IPS-20b (cell line): ENCODE data around the gene ITM2C.
A peak's percentile ranks its signal among the peaks of the same experiment; 100 is the strongest.

ENCODE experiments used
- H3K27ac ChIP-seq: one replicate; pipeline ENCODE4 v1.5.1; 2013; ENCODE audit warnings: low read length
- H3K27me3 ChIP-seq: 2 replicates; pipeline ENCODE4 v1.6.1; 2013; ENCODE audit warnings: mild to moderate bottlenecking, low read length, inconsistent platforms; ENCODE audit not compliant: insufficient read depth
- H3K36me3 ChIP-seq: 2 replicates; pipeline ENCODE4 v1.6.1; 2013; ENCODE audit warnings: low read depth, mild to moderate bottlenecking, inconsistent platforms, low read length, moderate library complexity; ENCODE audit not compliant: insufficient read depth
- H3K4me1 ChIP-seq: 2 replicates; pipeline ENCODE4 v1.6.1; 2013; ENCODE audit warnings: mild to moderate bottlenecking, control low read depth, inconsistent platforms, low read length, moderate library complexity; ENCODE audit not compliant: insufficient read depth
- H3K4me3 ChIP-seq: 2 replicates; pipeline ENCODE4 v1.5.1; 2013; ENCODE audit warnings: mild to moderate bottlenecking, low read length, inconsistent platforms
- H3K9ac ChIP-seq: 2 replicates; pipeline ENCODE4 v1.6.1; 2013; ENCODE audit warnings: low read depth, mild to moderate bottlenecking, inconsistent platforms, low read length, moderate library complexity
- H3K9me3 ChIP-seq: 2 replicates; pipeline ENCODE4 v1.6.1; 2013; ENCODE audit warnings: mild to moderate bottlenecking, low read depth, low read length, inconsistent platforms; ENCODE audit not compliant: insufficient read depth

ITM2C gene, protein sequence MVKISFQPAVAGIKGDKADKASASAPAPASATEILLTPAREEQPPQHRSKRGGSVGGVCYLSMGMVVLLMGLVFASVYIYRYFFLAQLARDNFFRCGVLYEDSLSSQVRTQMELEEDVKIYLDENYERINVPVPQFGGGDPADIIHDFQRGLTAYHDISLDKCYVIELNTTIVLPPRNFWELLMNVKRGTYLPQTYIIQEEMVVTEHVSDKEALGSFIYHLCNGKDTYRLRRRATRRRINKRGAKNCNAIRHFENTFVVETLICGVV

DNA sequence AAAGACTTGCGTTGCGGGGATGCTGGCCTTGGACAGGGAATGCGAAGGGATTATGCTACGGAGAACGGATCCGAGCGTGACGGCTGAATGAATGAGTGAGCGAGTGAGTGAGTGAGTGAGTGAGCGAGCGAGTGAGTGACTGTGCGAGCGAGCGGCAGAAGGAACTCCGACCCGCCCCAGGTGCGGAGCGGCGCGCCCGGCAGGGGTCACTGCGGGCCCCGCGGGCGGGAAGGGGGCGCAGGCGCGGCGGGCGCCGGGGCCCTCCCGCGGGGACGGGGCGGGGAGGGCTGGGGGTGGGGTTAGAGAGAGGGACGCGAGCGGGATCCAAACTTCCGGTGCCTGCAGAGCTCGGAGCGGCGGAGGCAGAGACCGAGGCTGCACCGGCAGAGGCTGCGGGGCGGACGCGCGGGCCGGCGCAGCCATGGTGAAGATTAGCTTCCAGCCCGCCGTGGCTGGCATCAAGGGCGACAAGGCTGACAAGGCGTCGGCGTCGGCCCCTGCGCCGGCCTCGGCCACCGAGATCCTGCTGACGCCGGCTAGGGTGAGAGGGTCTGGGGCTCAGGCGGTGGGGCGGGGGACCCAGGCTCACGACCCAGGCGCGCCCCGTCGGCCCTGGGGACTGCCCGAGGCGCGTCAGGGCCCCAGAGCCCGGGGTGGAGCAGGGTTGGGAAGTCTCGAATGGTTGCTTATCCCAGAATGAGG, at the start of gene ITM2C:
TSS of gene ITM2C (plus strand) at position 338 of the 702 bp plus-strand sequence. CDS start at position 422, 84 bp downstream.
- H3K4me3 ChIP-seq, result peak within 1 kb of the TSS; percentile 93
- peak within 1 kb of the TSS; percentile 70 for H3K27ac ChIP-seq
- peaks cover 8% of the 10 kb centered on the region; the same call in 1 of the 2 replicates for H3K36me3 ChIP-seq
- H3K9ac ChIP-seq, result peak within 1 kb of the TSS; percentile 95; the same call in 1 of the 2 replicates
- H3K9me3 ChIP-seq, result no peaks in the 10 kb centered on the region
- H3K27me3 ChIP-seq, result peaks cover 10% of the 10 kb centered on the region; the same call in 1 of the 2 replicates
- H3K4me1 ChIP-seq, result peaks cover 39% of the 10 kb centered on the region

DNA sequence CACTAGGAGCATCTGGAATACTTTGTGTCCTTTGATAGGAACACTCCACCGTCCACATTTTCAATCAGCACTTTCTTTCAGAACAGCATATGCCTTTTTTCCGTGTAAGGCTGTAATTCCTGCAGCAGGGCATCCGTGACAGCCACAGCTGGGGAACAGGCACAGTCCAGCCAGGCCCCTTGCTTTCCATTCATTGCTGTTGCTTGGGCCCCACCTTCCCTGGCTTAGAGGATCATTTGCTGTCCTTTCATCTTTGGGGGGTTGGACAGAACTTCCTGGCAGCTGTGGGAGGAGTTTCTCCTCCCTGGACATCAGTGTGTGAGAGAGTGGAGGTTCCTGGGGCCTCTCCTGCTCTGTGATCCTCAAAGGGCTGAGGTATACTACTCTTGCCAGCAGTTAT, 49.7 kb upstream of the ITM2C start:
- peaks cover 76% of the 10 kb centered on the region for H3K36me3 ChIP-seq
- H3K9me3 ChIP-seq, result no peaks in the 10 kb centered on the region
- no peaks in the 10 kb centered on the region for H3K27me3 ChIP-seq
- no peaks in the 10 kb centered on the region for H3K4me1 ChIP-seq
- H3K4me3 ChIP-seq, result no peak overlapping the region
- H3K9ac ChIP-seq, result no peak overlapping the region
- H3K27ac ChIP-seq, result no peak overlapping the region

DNA sequence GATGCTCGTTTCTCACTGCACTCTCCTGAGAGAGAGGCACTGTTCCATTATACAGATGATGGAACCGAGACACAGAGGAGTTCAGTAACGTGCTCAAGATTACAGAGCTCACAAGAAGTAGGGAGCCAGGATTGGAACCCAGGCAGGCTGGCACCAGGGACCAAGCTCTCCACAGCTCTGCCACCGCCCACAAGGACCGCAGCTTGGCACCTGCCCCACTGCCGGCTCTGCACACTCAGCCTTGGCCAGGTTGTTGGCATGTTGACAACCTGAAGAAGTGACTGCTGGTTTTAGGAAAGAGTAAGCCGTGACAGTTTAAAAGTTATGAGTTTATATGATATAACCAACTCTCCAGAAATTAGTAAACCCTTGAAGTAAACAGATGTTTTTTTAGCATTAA, 48.0 kb upstream of the ITM2C start:
- H3K4me1 ChIP-seq, result 0 out of 2 replicates have a peak, but pooled peaks cover 4% of the 10 kb centered on the region
- no peak overlapping the region for H3K27ac ChIP-seq
- no peaks in the 10 kb centered on the region for H3K27me3 ChIP-seq
- no peak overlapping the region for H3K9ac ChIP-seq
- H3K36me3 ChIP-seq, result peaks cover 65% of the 10 kb centered on the region
- H3K9me3 ChIP-seq, result no peaks in the 10 kb centered on the region
- H3K4me3 ChIP-seq, result no peak overlapping the region

DNA sequence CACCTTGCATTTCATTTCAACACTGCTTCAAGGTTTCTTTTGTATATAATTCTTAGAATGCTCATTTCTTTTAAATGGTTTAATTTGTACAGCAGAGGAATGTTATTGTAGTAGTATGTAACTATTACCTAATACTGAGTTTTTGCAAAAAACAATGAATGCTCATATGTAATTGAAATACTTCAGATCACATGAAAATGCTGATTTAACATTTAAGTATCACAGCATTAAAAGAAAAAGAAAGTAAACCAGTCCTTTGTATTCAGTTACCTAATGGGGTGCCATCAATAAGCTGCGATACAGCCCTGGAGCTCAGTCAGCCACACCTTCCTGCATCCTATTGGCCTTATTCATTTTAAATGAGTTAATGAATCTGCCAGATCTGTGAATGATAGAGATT, 45.3 kb upstream of the ITM2C start:
- Histone ChIP-seq H3K27ac (no peak overlapping the region), H3K4me1 (0 out of 2 replicates have a peak, but pooled peaks cover 4% of the 10 kb centered on the region), H3K9me3 (no peaks in the 10 kb centered on the region), H3K36me3 (peaks cover 52% of the 10 kb centered on the region), H3K27me3 (no peaks in the 10 kb centered on the region), H3K4me3 (no peak overlapping the region), H3K9ac (no peak overlapping the region)

DNA sequence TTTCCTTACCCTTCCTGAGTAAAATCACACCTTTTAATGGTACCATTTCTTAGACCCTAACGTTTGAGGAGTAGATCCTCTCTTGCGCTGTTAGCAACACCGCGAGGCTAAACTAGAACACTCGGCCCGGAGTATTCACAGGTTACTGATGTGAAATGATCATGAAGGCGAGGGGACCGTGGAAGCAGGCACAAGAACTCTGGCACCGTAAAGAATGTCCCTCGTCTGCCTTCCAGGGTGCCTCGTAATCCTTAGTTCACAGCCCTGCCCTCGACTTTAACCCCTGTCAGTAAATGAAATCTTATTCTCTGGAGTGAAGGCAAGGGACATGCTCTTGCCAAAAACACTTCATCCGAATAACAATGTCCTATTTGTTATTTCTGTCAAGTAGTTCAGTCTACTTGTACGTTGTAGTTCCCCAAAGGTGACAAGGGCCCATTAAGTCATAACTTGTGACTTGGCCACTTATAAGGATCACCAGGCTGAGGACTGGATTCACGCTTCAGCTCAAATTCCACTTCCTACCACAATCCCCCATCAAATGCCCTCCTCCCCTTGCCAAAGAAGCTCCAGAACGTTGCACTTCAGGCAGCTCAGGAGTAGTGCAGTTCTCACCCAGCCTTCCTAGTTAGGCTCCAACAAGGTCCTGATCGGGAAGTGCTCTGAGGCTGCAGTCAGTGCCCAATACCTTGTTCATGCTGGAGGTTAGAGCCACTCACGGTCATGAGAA, 43.3 kb upstream of the ITM2C start:
- 0 out of 2 replicates have a peak, but pooled peaks cover 4% of the 10 kb centered on the region for H3K4me1 ChIP-seq
- H3K27ac ChIP-seq, result no peak overlapping the region
- H3K36me3 ChIP-seq, result peaks cover 38% of the 10 kb centered on the region
- no peak overlapping the region for H3K9ac ChIP-seq
- no peak overlapping the region for H3K4me3 ChIP-seq
- no peaks in the 10 kb centered on the region for H3K9me3 ChIP-seq
- H3K27me3 ChIP-seq, result no peaks in the 10 kb centered on the region

DNA sequence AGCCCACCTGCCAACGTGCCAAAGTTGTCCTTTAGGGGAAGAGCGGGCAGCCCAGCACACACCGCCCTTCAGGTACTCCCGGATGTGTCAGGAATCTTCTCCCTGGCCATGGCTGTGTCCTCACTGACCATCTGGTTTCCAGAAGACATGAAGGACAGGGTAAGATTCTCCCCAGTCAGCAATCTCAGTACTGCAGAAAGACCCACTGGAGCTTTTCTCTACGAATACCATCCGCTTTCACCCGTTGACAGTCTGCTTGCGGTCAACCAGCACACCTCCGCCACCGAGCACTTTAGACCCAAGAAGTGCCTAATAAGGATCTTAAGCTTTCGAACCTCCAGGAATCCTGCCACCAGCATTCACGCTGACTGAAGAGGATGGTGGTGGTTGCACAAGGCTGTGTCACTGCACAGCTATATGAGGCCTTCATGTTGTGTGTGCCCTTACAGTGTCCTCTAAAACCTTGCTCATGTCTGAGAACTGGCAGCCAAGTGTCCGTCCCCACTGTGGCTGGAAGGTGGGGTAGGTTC, 42.7 kb upstream of the ITM2C start:
- H3K4me3 ChIP-seq, result no peak overlapping the region
- no peaks in the 10 kb centered on the region for H3K27me3 ChIP-seq
- H3K4me1 ChIP-seq, result 0 out of 2 replicates have a peak, but pooled peaks cover 4% of the 10 kb centered on the region
- H3K9ac ChIP-seq, result no peak overlapping the region
- H3K36me3 ChIP-seq, result peaks cover 32% of the 10 kb centered on the region
- H3K9me3 ChIP-seq, result no peaks in the 10 kb centered on the region
- no peak overlapping the region for H3K27ac ChIP-seq

DNA sequence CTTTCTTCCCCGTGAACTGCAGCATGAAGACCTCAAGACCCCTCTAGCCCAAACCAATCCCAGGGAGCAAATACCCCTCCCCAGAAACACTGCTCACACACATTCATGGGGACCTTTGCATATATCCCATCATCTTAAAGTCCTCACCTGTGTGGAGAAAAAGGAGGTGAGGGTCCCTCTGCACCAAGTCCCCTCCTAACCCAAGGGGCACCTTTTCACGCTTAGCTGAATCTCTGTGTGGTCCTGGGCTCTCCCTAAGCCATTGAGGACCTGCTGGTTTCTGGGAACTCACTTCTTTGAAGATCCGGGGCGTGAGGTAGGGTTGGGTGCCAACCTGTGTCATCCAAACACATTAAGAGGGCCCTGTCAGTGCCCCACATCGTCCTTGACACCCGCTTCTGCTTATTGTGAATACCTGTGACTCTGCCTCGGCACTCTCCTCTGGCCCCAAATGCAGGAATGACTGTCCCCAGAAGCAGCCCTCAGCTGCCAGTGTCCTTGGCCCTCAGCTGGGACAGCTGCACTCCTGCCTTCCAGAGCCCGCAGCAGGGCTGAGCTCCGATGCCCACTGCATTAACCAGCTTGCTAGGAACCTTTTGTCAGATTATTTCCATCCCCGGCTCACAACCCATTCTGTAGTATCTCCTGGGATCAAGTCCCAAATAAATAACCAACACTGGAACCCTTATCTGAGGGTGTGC, 41.3 kb upstream of the ITM2C start:
- no peak overlapping the region for H3K4me3 ChIP-seq
- H3K4me1 ChIP-seq, result 0 out of 2 replicates have a peak, but pooled peaks cover 4% of the 10 kb centered on the region
- H3K27ac ChIP-seq, result no peak overlapping the region
- no peaks in the 10 kb centered on the region for H3K9me3 ChIP-seq
- no peaks in the 10 kb centered on the region for H3K27me3 ChIP-seq
- H3K36me3 ChIP-seq, result peaks cover 19% of the 10 kb centered on the region
- H3K9ac ChIP-seq, result no peak overlapping the region

DNA sequence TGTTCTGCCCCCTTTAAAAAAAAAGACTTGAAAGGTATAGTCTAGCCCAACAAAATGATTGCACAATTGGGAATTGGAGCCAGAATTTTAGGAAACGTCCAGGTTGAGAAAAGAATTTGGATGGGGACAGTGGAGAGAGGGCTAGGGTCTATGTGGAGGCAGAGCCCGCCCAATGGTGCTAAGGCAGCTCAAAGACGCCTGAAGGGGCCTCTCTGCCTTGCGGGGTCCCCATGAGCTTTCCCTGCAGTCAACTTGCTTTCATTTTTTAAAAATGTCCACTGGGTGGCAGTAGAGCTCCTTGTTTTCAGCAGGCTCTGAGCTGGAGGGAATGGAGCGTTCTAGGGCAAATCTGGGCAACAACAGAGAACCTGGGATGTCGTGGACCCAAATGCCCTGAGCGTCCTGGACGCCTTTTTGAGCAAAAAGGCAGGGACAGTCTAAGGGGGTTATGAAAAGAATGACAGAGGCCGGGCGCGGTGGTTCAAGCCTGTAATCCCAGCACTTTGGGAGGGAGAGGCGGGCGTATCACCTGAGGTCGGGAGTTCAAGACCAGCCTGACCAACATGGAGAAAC, 40.2 kb upstream of the ITM2C start:
- Histone ChIP-seq H3K4me1 (0 out of 2 replicates have a peak, but pooled peaks cover 4% of the 10 kb centered on the region), H3K27ac (no peak overlapping the region), H3K9me3 (no peaks in the 10 kb centered on the region), H3K27me3 (no peaks in the 10 kb centered on the region), H3K4me3 (no peak overlapping the region), H3K9ac (no peak overlapping the region), H3K36me3 (peaks cover 8% of the 10 kb centered on the region)

DNA sequence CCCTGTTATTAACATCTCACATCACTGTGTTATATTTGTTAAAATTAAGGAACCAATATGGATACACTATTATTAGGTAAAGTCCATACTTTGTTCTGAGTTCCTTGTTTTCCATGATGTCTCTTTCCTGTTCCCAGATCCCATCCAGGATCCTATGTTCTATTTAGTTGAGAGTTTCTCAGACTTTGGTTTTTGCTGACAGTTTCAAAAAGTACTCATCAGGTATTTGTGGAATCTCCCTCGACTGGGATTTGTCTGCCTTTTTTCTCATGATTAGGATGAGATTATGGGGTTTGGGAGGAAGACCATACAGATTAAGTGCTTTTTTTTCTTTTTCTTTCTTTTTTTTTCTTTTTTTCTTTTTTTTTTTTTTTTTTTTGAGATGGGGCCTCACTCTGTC, 39.4 kb upstream of the ITM2C start:
- H3K9ac ChIP-seq, result no peak overlapping the region
- no peak overlapping the region for H3K27ac ChIP-seq
- H3K36me3 ChIP-seq, result peaks cover 2% of the 10 kb centered on the region; the same call in 1 of the 2 replicates
- H3K4me3 ChIP-seq, result no peak overlapping the region
- H3K4me1 ChIP-seq, result 0 out of 2 replicates have a peak, but pooled peaks cover 4% of the 10 kb centered on the region
- no peaks in the 10 kb centered on the region for H3K9me3 ChIP-seq
- H3K27me3 ChIP-seq, result no peaks in the 10 kb centered on the region

DNA sequence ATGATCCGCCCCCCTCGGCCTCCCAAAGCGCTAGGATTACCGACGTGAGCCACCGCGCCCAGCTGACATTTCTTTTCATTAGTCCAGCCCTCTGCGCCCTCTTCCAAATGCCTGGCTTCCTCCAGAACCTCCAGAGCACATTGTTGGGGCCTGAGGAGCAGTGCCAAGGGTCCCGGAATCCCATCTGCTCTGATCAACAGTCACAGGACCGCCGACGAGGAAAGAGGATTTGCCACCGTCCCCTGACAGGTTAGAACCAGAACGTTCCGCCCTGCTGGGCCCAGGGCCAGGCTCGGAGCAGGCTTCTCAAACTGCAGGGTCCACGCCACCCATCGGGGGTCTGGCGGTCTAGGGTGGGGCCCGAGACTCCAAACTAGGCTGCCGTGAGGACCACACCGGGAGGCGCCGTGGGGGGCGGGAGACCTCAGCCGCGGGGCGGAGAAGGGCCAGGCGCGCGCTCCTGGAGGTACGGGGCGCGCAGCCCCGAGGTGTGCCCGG, 36.9 kb upstream of the ITM2C start:
- no peaks in the 10 kb centered on the region for H3K36me3 ChIP-seq
- H3K4me3 ChIP-seq, result no peak overlapping the region
- H3K27me3 ChIP-seq, result no peaks in the 10 kb centered on the region
- H3K9ac ChIP-seq, result no peak overlapping the region
- H3K27ac ChIP-seq, result no peak overlapping the region
- no peaks in the 10 kb centered on the region for H3K9me3 ChIP-seq
- no peaks in the 10 kb centered on the region for H3K4me1 ChIP-seq
